Activated T-cell treated with anti-CD3 and anti-CD28 coated beads, Interleukin-2, amount 50 U/mL, for 24 hours (primary cell): ENCODE data around the gene IRF2.
A peak's percentile ranks its signal among the peaks of the same experiment; 100 is the strongest.

Experiments
- DNase-seq: peaks from one replicate; pipeline ENCODE4 v3.0.0-alpha.2; 2020
- H3K27ac Mint-ChIP-seq: 2 replicates; pipeline ENCODE4 v1.8.0; 2020; ENCODE audit warnings: mild to moderate bottlenecking, mixed read lengths
- H3K27me3 Mint-ChIP-seq: 2 replicates; pipeline ENCODE4 v1.8.0; 2020; ENCODE audit warnings: mixed read lengths
- H3K36me3 Mint-ChIP-seq: 2 replicates; pipeline ENCODE4 v1.8.0; 2020; ENCODE audit warnings: low read depth, mixed read lengths
- H3K4me1 Mint-ChIP-seq: 2 replicates; pipeline ENCODE4 v1.8.0; 2020; ENCODE audit warnings: low read depth, mixed read lengths
- H3K4me3 Mint-ChIP-seq: 2 replicates; pipeline ENCODE4 v1.8.0; 2020; ENCODE audit warnings: mild to moderate bottlenecking, moderate library complexity, mixed read lengths
- H3K9me3 Mint-ChIP-seq: 2 replicates; pipeline ENCODE4 v1.8.0; 2020; ENCODE audit warnings: mixed read lengths

IRF2 gene

GRCh38 chr4:184395451-184395917, 78.9 kb downstream of the IRF2 start:
- Mint-ChIP-seq H3K36me3 (peaks cover 96% of the 10 kb centered on the region), H3K4me3 (no peak overlapping the region), H3K4me1 (peaks cover 31% of the 10 kb centered on the region), H3K9me3 (no peaks in the 10 kb centered on the region), H3K27me3 (no peaks in the 10 kb centered on the region), H3K27ac (peak overlapping the region; percentile 15)
- DNase-seq = peak; percentile 18

- no peak overlapping the region for H3K4me3 Mint-ChIP-seq
- H3K36me3 Mint-ChIP-seq = peaks cover 96% of the 10 kb centered on the region
- no peaks in the 10 kb centered on the region for H3K27me3 Mint-ChIP-seq
- peaks cover 27% of the 10 kb centered on the region for H3K4me1 Mint-ChIP-seq
- peak; percentile 11 for DNase-seq
- peak overlapping the region; percentile 26 for H3K27ac Mint-ChIP-seq
- no peaks in the 10 kb centered on the region for H3K9me3 Mint-ChIP-seq
Measured at GRCh38 chr4:184392748-184393559, 81.4 kb downstream of the IRF2 start.

GRCh38 chr4:184392316-184392715, 82.0 kb downstream of the IRF2 start:
- DNase-seq = no peak
- Mint-ChIP-seq H3K27ac (peak overlapping the region; percentile 62), H3K36me3 (peaks cover 96% of the 10 kb centered on the region), H3K27me3 (no peaks in the 10 kb centered on the region), H3K9me3 (no peaks in the 10 kb centered on the region), H3K4me1 (peaks cover 24% of the 10 kb centered on the region), H3K4me3 (no peak overlapping the region)

GRCh38 chr4:184389978-184390900, 84.1 kb downstream of the IRF2 start:
- DNase-seq = no peak
- Mint-ChIP-seq H3K4me3 (no peak overlapping the region), H3K36me3 (peaks cover 94% of the 10 kb centered on the region), H3K27me3 (no peaks in the 10 kb centered on the region), H3K4me1 (peaks cover 32% of the 10 kb centered on the region), H3K9me3 (no peaks in the 10 kb centered on the region), H3K27ac (no peak overlapping the region)

- Mint-ChIP-seq H3K36me3 (peaks cover 76% of the 10 kb centered on the region), H3K4me3 (no peak overlapping the region), H3K4me1 (peaks cover 44% of the 10 kb centered on the region), H3K27me3 (no peaks in the 10 kb centered on the region), H3K27ac (no peak overlapping the region), H3K9me3 (no peaks in the 10 kb centered on the region)
- no peak for DNase-seq
Measured at GRCh38 chr4:184388106-184388505, 86.2 kb downstream of the IRF2 start.

GRCh38 chr4:184387351-184387750, 87.0 kb downstream of the IRF2 start:
- DNase-seq = no peak
- no peaks in the 10 kb centered on the region for H3K9me3 Mint-ChIP-seq
- peaks cover 71% of the 10 kb centered on the region for H3K36me3 Mint-ChIP-seq
- no peaks in the 10 kb centered on the region for H3K27me3 Mint-ChIP-seq
- H3K27ac Mint-ChIP-seq = no peak overlapping the region
- H3K4me3 Mint-ChIP-seq = no peak overlapping the region
- H3K4me1 Mint-ChIP-seq = peaks cover 52% of the 10 kb centered on the region

GRCh38 chr4:184386271-184386781, 88.0 kb downstream of the IRF2 start:
- H3K27ac Mint-ChIP-seq = peak overlapping the region; percentile 63
- DNase-seq = no peak
- no peaks in the 10 kb centered on the region for H3K27me3 Mint-ChIP-seq
- peaks cover 68% of the 10 kb centered on the region for H3K36me3 Mint-ChIP-seq
- peaks cover 62% of the 10 kb centered on the region for H3K4me1 Mint-ChIP-seq
- H3K9me3 Mint-ChIP-seq = no peaks in the 10 kb centered on the region
- no peak overlapping the region for H3K4me3 Mint-ChIP-seq

GRCh38 chr4:184385705-184386141, 88.6 kb downstream of the IRF2 start:
- no peak overlapping the region for H3K4me3 Mint-ChIP-seq
- H3K27me3 Mint-ChIP-seq = no peaks in the 10 kb centered on the region
- H3K9me3 Mint-ChIP-seq = no peaks in the 10 kb centered on the region
- peaks cover 68% of the 10 kb centered on the region for H3K36me3 Mint-ChIP-seq
- H3K27ac Mint-ChIP-seq = peak overlapping the region; percentile 63
- no peak for DNase-seq
- peaks cover 65% of the 10 kb centered on the region for H3K4me1 Mint-ChIP-seq

GRCh38 chr4:184384810-184385557, 89.4 kb downstream of the IRF2 start:
- Mint-ChIP-seq H3K4me3 (no peak overlapping the region), H3K9me3 (no peaks in the 10 kb centered on the region), H3K36me3 (peaks cover 67% of the 10 kb centered on the region), H3K27me3 (no peaks in the 10 kb centered on the region), H3K27ac (no peak overlapping the region), H3K4me1 (peaks cover 65% of the 10 kb centered on the region)
- no peak for DNase-seq

- H3K9me3 Mint-ChIP-seq = no peaks in the 10 kb centered on the region
- peak overlapping the region; percentile 42 for H3K27ac Mint-ChIP-seq
- no peaks in the 10 kb centered on the region for H3K27me3 Mint-ChIP-seq
- H3K4me1 Mint-ChIP-seq = peaks cover 65% of the 10 kb centered on the region
- no peak for DNase-seq
- no peak overlapping the region for H3K4me3 Mint-ChIP-seq
- peaks cover 59% of the 10 kb centered on the region for H3K36me3 Mint-ChIP-seq
Measured at GRCh38 chr4:184384056-184384809, 90.1 kb downstream of the IRF2 start.

- Mint-ChIP-seq H3K4me3 (no peak overlapping the region), H3K27me3 (no peaks in the 10 kb centered on the region), H3K27ac (peak overlapping the region; percentile 24), H3K9me3 (no peaks in the 10 kb centered on the region), H3K36me3 (peaks cover 52% of the 10 kb centered on the region), H3K4me1 (peaks cover 65% of the 10 kb centered on the region)
- no peak for DNase-seq
Measured at GRCh38 chr4:184383497-184384055, 90.8 kb downstream of the IRF2 start.

- Mint-ChIP-seq H3K4me3 (peak overlapping the region; percentile 3), H3K36me3 (peaks cover 41% of the 10 kb centered on the region), H3K4me1 (peaks cover 64% of the 10 kb centered on the region), H3K27me3 (no peaks in the 10 kb centered on the region), H3K27ac (peak overlapping the region; percentile 0), H3K9me3 (no peaks in the 10 kb centered on the region)
- no peak for DNase-seq
Measured at GRCh38 chr4:184382189-184382846, 92.0 kb downstream of the IRF2 start.

GRCh38 chr4:184380707-184381106, 93.6 kb downstream of the IRF2 start:
- H3K9me3 Mint-ChIP-seq = no peaks in the 10 kb centered on the region
- H3K4me3 Mint-ChIP-seq = no peak overlapping the region
- H3K27ac Mint-ChIP-seq = no peak overlapping the region
- H3K36me3 Mint-ChIP-seq = peaks cover 26% of the 10 kb centered on the region
- no peaks in the 10 kb centered on the region for H3K27me3 Mint-ChIP-seq
- H3K4me1 Mint-ChIP-seq = peaks cover 47% of the 10 kb centered on the region
- DNase-seq = no peak
